GM12865 (cell line): ENCODE measurements around the gene APOOL.

Source experiments
- DNase-seq: peaks from one replicate; pipeline ENCODE4 v3.0.0; 2010; ENCODE audit warnings: low read depth
- H3K4me3 ChIP-seq: 2 replicates; pipeline ENCODE4 v1.5.1; 2011; ENCODE audit warnings: mild to moderate bottlenecking, low read depth, low read length, control low read depth
- TF ChIP-seq, protein P1 (sequence below): IDR thresholded peaks from 2 replicates; pipeline ENCODE4 v1.5.1; 2011; ENCODE audit warnings: low read length, control low read depth, low read depth, inconsistent platforms; ENCODE audit not compliant: insufficient read depth; ENCODE audit errors: missing control alignments

Gene APOOL

DNA sequence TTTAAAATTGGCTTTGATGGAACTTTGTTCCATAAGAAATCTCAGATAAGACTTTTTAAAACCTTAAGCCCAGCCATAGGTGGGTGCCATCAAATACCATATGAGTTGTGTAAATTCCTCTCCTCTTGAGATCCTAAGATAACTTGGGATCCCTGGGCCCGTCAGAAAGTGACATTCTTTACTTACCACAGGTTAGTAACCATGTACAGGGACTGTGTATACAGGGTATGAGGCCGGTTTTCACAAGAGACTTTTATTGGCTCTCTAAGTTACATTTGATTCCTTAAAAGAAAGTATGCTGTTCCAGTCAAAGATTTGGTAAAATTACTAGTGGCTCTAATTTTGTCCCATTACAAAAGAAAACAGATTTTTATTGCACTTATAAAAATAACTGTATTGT, 110.1 kb downstream of the APOOL start:
- TF ChIP-seq, protein P1, sequence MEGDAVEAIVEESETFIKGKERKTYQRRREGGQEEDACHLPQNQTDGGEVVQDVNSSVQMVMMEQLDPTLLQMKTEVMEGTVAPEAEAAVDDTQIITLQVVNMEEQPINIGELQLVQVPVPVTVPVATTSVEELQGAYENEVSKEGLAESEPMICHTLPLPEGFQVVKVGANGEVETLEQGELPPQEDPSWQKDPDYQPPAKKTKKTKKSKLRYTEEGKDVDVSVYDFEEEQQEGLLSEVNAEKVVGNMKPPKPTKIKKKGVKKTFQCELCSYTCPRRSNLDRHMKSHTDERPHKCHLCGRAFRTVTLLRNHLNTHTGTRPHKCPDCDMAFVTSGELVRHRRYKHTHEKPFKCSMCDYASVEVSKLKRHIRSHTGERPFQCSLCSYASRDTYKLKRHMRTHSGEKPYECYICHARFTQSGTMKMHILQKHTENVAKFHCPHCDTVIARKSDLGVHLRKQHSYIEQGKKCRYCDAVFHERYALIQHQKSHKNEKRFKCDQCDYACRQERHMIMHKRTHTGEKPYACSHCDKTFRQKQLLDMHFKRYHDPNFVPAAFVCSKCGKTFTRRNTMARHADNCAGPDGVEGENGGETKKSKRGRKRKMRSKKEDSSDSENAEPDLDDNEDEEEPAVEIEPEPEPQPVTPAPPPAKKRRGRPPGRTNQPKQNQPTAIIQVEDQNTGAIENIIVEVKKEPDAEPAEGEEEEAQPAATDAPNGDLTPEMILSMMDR, result no peak
- DNase-seq, result no peak
- no peak overlapping the region for H3K4me3 ChIP-seq

DNA sequence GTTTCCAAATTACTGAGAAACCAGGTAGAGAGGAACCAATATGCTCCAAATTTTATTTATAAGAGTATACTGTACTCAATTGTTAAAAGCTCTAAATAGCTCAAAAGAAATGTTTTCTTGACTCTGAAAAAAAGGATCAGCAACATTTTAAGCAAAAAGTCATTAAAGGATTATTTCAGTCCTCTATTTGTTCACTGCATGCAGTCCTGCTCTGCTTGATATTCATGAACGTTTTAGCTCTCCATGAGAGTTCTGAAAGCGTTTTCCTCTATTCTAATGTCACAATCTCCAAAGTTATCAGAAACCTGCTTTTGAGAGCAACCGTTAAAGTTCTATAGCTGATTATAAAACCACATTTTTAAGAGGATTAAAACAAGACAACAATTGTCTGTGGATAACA, 110.5 kb downstream of the APOOL start:
- H3K4me3 ChIP-seq, result no peak overlapping the region
- TF ChIP-seq, protein P1, result no peak
- DNase-seq, result no peak

DNA sequence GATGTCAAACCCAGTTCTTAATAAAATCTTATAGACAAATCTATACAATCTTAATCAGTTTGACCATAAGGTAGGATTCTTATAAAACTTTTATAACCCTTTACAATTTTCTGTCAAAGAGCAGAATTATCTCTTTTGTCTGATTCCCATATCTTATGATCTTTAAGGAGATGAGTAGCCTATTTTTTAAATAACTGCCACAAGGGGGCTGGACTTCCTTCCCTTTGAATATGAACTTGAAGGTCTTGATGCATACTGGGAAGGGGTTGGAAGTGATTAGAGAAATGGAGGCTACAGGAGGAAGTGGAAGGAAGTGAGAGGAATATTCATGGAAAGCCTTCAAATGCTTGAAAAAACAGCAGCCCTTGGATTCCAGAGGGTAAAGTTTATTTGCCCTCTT, 111.1 kb downstream of the APOOL start:
- no peak for DNase-seq
- TF ChIP-seq, protein P1, result no peak
- no peak overlapping the region for H3K4me3 ChIP-seq

DNA sequence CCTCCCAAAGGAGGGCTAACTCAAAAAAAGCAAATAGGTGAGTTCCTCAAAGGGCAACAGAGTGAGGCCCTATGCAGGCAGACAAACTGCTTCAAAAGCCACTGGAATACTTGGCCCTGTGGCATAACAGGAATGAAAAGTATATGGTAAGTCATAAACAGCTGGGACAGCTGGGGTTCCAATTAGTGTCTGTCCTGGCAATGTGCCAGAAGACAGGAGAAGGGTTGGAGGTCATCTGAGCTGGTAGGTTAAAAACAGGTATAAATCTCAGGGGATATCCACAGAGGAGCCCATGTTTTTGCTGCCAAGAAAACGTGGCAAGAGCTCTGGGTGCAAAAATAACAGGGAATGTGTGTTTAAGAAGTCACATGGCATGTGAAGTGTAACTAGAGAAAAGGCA, 111.6 kb downstream of the APOOL start:
- H3K4me3 ChIP-seq, result no peak overlapping the region
- DNase-seq, result no peak
- TF ChIP-seq, protein P1, result no peak

DNA sequence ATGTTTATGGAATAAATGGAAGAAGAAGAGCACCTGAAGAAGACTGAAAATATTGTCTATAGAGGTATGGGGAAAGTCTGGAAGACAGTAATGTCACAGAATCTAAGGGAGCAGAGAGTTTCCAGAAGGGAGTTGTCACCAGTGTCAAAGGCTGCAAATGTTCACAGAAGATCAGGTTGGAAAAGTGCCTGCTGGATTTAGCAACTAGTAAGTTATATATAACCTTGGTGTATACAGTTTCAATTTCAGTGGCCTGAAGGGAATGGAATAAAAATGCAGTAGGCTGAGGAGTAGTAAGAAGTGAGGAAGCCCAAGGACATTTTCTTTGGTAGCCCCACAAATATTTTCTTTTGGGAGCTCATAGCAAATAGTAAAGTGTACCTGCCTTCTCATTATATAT, 132.7 kb downstream of the APOOL start:
- DNase-seq, result no peak
- TF ChIP-seq, protein P1, result no peak
- no peak overlapping the region for H3K4me3 ChIP-seq

DNA sequence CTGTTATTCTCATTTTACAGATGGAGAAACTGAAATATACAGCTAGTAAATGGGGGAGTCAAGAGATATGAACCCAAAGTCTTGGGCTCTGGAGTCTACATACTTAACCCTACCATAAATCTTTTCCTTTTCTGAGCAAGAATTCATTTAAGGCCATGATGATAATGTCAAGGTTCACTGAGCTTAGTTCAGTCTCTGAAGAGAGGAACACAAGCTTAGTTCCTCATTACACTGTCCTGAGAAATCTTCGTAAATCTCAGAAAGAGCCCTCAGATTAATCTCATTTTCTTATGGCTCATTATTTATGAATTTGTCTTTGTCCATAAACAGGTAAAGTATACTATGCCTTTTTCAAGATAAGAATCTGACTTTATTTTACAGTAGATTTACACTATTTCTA, 135.7 kb downstream of the APOOL start:
- no peak overlapping the region for H3K4me3 ChIP-seq
- DNase-seq, result no peak
- TF ChIP-seq, protein P1, result no peak

DNA sequence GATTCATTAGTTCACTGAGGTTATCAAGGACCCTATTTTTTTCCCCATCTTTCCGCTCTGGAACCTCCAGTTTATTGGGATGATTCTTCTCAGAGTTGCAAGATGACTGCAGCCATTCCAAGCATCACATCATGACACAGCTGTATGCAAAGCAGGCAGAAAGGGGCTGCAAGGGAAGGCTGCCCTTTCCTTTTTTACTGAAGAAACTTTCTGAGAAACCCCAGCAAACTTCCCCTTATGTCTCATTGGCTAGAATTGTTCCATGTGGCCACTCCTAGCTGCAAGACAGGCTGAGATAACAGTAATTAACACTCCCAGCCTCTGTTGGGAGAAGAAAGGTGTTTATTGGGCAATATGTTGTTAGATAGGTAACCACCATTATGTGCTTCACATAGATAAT, 137.3 kb downstream of the APOOL start:
- TF ChIP-seq, protein P1, result no peak
- H3K4me3 ChIP-seq, result no peak overlapping the region

More for the DNA sequence above, 137.3 kb downstream of the APOOL start:
- no peak for DNase-seq
